B cell (primary cell): ENCODE data around the gene EHBP1.

Source experiments
- EZH2 ChIP-seq: IDR thresholded peaks from 2 replicates; pipeline ENCODE4 v1.6.1; 2012; ENCODE audit warnings: borderline replicate concordance, low read depth, mild to moderate bottlenecking, moderate library complexity, low read length; ENCODE audit not compliant: insufficient read depth, poor library complexity, severe bottlenecking
- TF ChIP-seq, protein P1 (sequence below): fragments of 200-600 bp; IDR thresholded peaks from one replicate; pipeline ENCODE4 v1.8.0; 2022; ENCODE audit warnings: antibody characterized with exemption, mild to moderate bottlenecking

DNA sequence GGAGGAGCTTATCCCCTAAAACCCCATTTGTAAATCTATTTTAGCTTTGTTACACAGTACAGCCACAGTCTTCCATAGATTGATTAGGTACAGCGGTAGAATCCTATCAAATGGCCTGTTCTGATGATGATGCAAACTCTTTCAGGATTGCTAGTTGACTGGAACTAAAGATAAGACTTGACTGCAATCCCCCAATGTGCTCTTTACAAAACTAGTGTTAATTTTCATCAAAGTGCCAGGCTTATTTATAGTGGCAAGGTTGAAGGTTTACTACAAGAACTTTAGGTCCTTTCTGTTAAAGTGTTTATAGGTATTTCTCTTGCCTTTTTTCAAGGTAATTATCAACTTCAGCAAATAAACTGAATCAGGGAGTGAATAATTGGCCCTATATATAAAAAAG is 336.1 kb downstream of the EHBP1 start:
- TF ChIP-seq, protein P1, sequence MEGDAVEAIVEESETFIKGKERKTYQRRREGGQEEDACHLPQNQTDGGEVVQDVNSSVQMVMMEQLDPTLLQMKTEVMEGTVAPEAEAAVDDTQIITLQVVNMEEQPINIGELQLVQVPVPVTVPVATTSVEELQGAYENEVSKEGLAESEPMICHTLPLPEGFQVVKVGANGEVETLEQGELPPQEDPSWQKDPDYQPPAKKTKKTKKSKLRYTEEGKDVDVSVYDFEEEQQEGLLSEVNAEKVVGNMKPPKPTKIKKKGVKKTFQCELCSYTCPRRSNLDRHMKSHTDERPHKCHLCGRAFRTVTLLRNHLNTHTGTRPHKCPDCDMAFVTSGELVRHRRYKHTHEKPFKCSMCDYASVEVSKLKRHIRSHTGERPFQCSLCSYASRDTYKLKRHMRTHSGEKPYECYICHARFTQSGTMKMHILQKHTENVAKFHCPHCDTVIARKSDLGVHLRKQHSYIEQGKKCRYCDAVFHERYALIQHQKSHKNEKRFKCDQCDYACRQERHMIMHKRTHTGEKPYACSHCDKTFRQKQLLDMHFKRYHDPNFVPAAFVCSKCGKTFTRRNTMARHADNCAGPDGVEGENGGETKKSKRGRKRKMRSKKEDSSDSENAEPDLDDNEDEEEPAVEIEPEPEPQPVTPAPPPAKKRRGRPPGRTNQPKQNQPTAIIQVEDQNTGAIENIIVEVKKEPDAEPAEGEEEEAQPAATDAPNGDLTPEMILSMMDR = no peak
- TF ChIP-seq EZH2 = no peak
